IMR-90 (cell line): ENCODE measurements around the gene HSD17B3.

Experiments used
- POLR2A ChIP-seq: IDR thresholded peaks from 2 replicates; pipeline ENCODE4 v1.6.1; 2012; ENCODE audit warnings: mild to moderate bottlenecking, low read depth, low read length
- RFX5 ChIP-seq: IDR thresholded peaks from 2 replicates; pipeline ENCODE4 v1.8.0; 2012; ENCODE audit warnings: low read depth, mild to moderate bottlenecking, low read length, moderate library complexity
- SMC3 ChIP-seq: fragments of 150-350 bp; IDR thresholded peaks from 2 replicates; pipeline ENCODE4 v1.6.1; 2016; ENCODE audit warnings: low read depth, mild to moderate bottlenecking, antibody characterized with exemption, low read length, moderate library complexity
- TF ChIP-seq, protein P1 (sequence below): conservative IDR thresholded peaks from 2 replicates; pipeline ENCODE4 v1.5.1; 2012; ENCODE audit warnings: mild to moderate bottlenecking, low read depth, low read length, improper control_type of control experiment

DNA sequence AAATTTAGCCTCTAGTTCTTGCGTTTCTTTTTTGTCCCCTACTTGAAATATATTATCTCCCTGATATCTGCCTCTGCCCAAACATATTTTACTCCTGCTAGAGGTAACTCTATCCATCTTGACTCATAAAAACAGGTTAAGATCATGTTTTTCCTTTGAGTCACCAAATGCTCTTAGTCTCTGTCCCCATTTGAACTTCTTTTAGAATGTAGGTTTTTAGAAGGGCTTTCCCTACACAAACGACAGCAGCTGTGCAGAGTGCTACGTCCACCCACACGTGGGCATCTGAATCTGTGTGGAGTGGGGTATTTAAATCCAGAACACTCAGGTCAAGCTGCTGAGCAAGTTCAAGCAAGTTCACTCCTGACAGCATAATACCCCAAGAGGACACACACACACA lies 2.2 kb downstream of the HSD17B3 start:
- TF ChIP-seq POLR2A (no peak), RFX5 (no peak), SMC3 (no peak)
- TF ChIP-seq, protein P1, sequence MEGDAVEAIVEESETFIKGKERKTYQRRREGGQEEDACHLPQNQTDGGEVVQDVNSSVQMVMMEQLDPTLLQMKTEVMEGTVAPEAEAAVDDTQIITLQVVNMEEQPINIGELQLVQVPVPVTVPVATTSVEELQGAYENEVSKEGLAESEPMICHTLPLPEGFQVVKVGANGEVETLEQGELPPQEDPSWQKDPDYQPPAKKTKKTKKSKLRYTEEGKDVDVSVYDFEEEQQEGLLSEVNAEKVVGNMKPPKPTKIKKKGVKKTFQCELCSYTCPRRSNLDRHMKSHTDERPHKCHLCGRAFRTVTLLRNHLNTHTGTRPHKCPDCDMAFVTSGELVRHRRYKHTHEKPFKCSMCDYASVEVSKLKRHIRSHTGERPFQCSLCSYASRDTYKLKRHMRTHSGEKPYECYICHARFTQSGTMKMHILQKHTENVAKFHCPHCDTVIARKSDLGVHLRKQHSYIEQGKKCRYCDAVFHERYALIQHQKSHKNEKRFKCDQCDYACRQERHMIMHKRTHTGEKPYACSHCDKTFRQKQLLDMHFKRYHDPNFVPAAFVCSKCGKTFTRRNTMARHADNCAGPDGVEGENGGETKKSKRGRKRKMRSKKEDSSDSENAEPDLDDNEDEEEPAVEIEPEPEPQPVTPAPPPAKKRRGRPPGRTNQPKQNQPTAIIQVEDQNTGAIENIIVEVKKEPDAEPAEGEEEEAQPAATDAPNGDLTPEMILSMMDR = no peak
